Heart left ventricle (tissue), 16 donors: Measurements from ENCODE around the gene HK2. TPM values are rescaled to one million over a fixed set of nuclear protein-coding genes. Genes with fewer than 3 reads are reported as not detected.

Experiments used
- ATAC-seq, 4 donors: fragments of 200-7000 bp; cut with Tn5 transposase; one replicate each; pipeline ENCODE4 v1.9.1; 2020 to 2022; ENCODE audit warnings: moderate library complexity in 4 of 4, mild to moderate bottlenecking in 3 of 4, moderate number of reproducible peaks in 1 of 4
- DNase-seq, 5 donors: peaks; one replicate each; pipeline ENCODE4 v3.0.0-alpha.2; 2020
- H3K27ac ChIP-seq, 12 donors: fragments of 200-600 bp; sonication (generic) in 4 of 12; one replicate each; pipeline versions ENCODE4 v1.5.0 to v1.8.0; 2016 to 2022; ENCODE audit warnings: mild to moderate bottlenecking in 2 of 12
- H3K27me3 ChIP-seq, 9 donors: fragments of 200-600 bp; sonication (generic) in 2 of 9; one replicate each; pipeline versions ENCODE4 v1.5.1 to v1.8.0; 2016 to 2022; ENCODE audit warnings: mild to moderate bottlenecking in 3 of 9
- H3K36me3 ChIP-seq, 9 donors: fragments of 200-600 bp; sonication (generic) in 2 of 9; one replicate each; pipeline versions ENCODE4 v1.5.0 to v1.8.0; 2018 to 2022; ENCODE audit warnings: mild to moderate bottlenecking in 2 of 9
- H3K4me1 ChIP-seq, 12 donors: fragments of 200-600 bp; sonication (generic) in 4 of 12; one replicate each; pipeline versions ENCODE4 v1.5.0 to v1.8.0; 2016 to 2022; ENCODE audit warnings: mild to moderate bottlenecking in 3 of 12
- H3K4me3 ChIP-seq, 12 donors: fragments of 200-600 bp; sonication (generic) in 4 of 12; one replicate each; pipeline versions ENCODE4 v1.5.0 to v1.8.0; 2017 to 2022; ENCODE audit warnings: mild to moderate bottlenecking in 9 of 12, moderate library complexity in 4 of 12
- H3K9me3 ChIP-seq, 12 donors: fragments of 200-600 bp; sonication (generic) in 4 of 12; one replicate each; pipeline versions ENCODE4 v1.5.0 to v1.8.0; 2016 to 2022; ENCODE audit warnings: mild to moderate bottlenecking in 1 of 12
- POLR2A ChIP-seq, 2 donors: fragments of 450-650 bp; IDR thresholded peaks; one replicate each; pipeline ENCODE4 v1.6.1; 2017; ENCODE audit warnings: antibody characterized with exemption in 2 of 2, mild to moderate bottlenecking in 2 of 2, moderate library complexity in 2 of 2
- WGBS, 4 donors: extraction: QIAGEN DNeasy Blood & Tissue Kit in 2 of 4; methylation state at CpG; one replicate each; pipeline versions ENCODE4 v1.1.5 to v1.1.7; 2013 to 2018; 5-methylcytosine and 5-hydroxymethylcytosine counted together
- intact Hi-C, 10 donors: fragments of 100-400 bp; cut with DNase I; formaldehyde crosslinking; loops; one replicate each; pipeline versions ENCODE4 v1.11.1 to v1.14.2; 2022
- polyA plus RNA-seq, 2 donors: library from polyadenylated mRNA; stranded (reverse); fragments of 200-250 nt; gene quantifications; one replicate each; pipeline ENCODE4 v1.2.3, GENCODE V29; 2013
- total RNA-seq, 9 donors: library from RNA; depleted of rRNA in 2 of 9; stranded (reverse); fragments of >200 nt in 2 of 9; fragmentation: NEBNext Ultra II Directional in 3 of 9; extraction: Animal tissue kit (Norgen Biotek cat#: 25700) in 3 of 9; gene quantifications; one replicate each; pipeline versions ENCODE4 v1.1.0 to v1.2.4, GENCODE V29; 2016 to 2023
- TF ChIP-seq, protein P1 (sequence below), 12 donors: fragments of 200-600 bp; sonication (generic) in 4 of 12; IDR thresholded peaks; one replicate each; pipeline versions ENCODE4 v1.5.0 to v1.8.0; 2018 to 2022; ENCODE audit warnings: antibody characterized with exemption in 12 of 12, mild to moderate bottlenecking in 5 of 12
- donor health status: ischemic (EF 13 %, LVEDD 7.1; RV severe dilation, severe dysfunction).
- donor health status: healthy with polysubstance abuse.
- donor health status: DM: no; HTN: yes; CAD: no.
- donor health status: DM: no; HTN: no; CAD: no.
- donor health status: ischemic (EF 25% LVEDD 6.9; RV normal size, moderate dysfunction).
- donor health status: ischemic (EF 25% LVEDD 5.7; RV mildly dilated, moderate dysfunction).
- donor health status: healthy.
- donor health status: DM: yes; HTN: yes; CAD: no.
- donor health status: ischemic (EF 35%, LVEDD 5.7; RV mildly dilated, moderate dysfunction).
- donor health status: nonischemic (EF 11% LVEDD 7.7; RV severe dilation, severe dysfunction).
- donor health status: DM: yes; HTN: yes; CAD: no.
- donor health status: PGD.
- donor health status: ischemic (EF 29% LVEDD 5.4; RV normal size, mild dysfunction).
- donor health status: nonischemic (EF 23%, LVEDD 6.1; RV moderate dilation, normal function).

Gene HK2
- total and polyA plus RNA-seq, 11 donors, result 1.9 to 31.5 (median 16.3) TPM

DNA sequence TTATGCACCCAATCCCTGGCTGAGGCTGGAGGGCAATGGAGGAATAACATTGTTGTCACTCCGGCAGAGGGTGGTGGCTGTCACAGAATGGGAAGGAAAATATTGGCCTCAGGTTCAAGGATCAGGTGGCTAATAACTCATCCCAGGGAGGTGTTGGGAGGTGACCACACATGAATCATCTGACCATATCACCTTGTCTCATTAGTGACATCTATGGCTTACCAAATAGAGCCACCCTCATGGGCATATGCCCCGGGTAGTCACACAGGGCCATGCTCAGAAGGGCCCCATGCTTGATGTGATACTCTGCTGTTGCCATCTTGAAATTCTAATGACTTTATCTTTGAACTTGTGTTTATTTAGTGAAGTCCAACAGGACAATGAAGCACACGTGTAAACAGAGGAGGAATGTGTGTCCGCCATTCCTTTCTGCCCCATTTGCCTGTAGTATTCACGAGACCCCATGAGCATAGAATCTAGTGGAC lies 27.5 kb upstream of the HK2 start:
- Histone ChIP-seq H3K4me3 (no peak overlapping the region), H3K9me3 (no peaks in the 10 kb centered on the region), H3K27ac (no peak overlapping the region), H3K27me3 (peaks cover 0 to 9% (median 0%) of the 10 kb centered on the region in 9 donors), H3K4me1 (peaks cover 0 to 8% (median 0%) of the 10 kb centered on the region in 12 donors), H3K36me3 (no peaks in the 10 kb centered on the region)
- WGBS, 4 donors, result 89 to 93% (median 91%) methylated on average over 5 of the region's 5 CpGs
- ATAC-seq (no peak), DNase-seq (no peak)
- intact Hi-C loops, result no loop called here
- TF ChIP-seq POLR2A (IDR thresholded peaks at IDR 0.05), result no peak

DNA sequence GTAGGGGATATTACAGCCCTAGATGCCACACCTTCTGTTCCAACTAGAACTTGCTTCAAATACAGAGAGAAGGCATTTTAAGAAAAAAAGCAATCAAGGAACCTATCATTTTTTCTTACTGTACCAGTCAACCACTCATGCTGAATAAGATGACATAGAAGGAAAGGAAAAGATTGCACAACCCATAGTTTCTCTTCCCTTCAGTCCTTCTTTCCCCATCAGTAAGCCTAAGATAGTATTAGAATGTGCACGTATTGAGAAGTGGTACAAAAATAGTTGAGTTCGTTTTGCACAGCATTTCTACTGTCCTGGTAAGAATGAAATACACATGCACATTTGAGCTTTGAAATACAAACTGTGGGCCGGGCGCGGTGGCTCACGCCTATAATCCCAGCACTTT lies 27.0 kb upstream of the HK2 start:
- Histone ChIP-seq H3K27me3 (peaks cover 0 to 9% (median 0%) of the 10 kb centered on the region in 9 donors), H3K9me3 (no peaks in the 10 kb centered on the region), H3K36me3 (no peaks in the 10 kb centered on the region), H3K27ac (no peak overlapping the region), H3K4me3 (no peak overlapping the region), H3K4me1 (peaks cover 0 to 8% (median 0%) of the 10 kb centered on the region in 12 donors)
- ATAC-seq, result peak in 2 of 4 donors; percentile 36 to 49
- WGBS, 4 donors, result 81 to 87% (median 82%) methylated on average over 6 of the region's 6 CpGs
- intact Hi-C loops, result no loop called here
- no peak for DNase-seq
- no peak for TF ChIP-seq POLR2A (IDR thresholded peaks at IDR 0.05)
- TF ChIP-seq, protein P1, sequence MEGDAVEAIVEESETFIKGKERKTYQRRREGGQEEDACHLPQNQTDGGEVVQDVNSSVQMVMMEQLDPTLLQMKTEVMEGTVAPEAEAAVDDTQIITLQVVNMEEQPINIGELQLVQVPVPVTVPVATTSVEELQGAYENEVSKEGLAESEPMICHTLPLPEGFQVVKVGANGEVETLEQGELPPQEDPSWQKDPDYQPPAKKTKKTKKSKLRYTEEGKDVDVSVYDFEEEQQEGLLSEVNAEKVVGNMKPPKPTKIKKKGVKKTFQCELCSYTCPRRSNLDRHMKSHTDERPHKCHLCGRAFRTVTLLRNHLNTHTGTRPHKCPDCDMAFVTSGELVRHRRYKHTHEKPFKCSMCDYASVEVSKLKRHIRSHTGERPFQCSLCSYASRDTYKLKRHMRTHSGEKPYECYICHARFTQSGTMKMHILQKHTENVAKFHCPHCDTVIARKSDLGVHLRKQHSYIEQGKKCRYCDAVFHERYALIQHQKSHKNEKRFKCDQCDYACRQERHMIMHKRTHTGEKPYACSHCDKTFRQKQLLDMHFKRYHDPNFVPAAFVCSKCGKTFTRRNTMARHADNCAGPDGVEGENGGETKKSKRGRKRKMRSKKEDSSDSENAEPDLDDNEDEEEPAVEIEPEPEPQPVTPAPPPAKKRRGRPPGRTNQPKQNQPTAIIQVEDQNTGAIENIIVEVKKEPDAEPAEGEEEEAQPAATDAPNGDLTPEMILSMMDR (IDR thresholded peaks at IDR 0.05), result no peak

DNA sequence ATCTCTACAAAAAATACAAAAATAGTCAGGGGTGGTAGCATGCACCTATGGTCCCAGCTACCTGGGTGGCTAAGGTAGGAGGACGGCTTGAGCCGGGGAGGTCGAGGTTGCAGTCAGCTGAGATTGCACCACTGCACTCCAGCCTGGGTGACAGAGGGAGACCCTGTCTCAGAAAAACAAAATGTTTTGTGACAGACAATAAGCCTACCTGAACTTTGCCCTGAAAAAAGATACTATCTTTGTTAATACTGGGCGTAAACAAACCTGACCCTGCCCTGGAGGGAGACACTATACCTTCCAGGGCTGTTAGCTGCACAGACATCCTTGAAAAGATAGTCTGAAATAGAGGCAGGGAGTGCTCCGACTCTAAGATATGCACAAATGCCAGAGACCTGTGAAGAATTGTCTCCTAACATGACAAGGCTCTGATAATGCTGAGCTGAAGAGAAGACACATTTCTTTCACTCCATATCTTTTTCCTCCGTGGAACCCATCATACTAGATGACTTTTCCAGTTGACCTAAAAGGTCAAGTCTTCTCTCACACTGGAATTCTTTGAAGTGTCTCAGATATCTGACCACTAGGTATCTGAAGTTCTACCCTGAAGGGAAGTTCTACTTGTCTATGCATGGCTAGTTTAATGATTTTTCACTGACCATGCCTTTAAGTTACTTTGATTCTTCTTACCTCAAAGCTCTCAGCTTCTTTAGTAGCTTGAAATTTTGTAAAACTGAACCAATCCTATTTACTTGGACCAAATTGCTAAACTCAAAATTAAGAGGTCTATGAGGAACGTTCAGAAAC lies 20.9 kb upstream of the HK2 start:
- Histone ChIP-seq H3K4me3 (no peak overlapping the region), H3K4me1 (peaks cover 0 to 16% (median 0%) of the 10 kb centered on the region in 12 donors), H3K27me3 (peaks cover 0 to 9% (median 0%) of the 10 kb centered on the region in 9 donors), H3K36me3 (no peaks in the 10 kb centered on the region), H3K27ac (no peak overlapping the region), H3K9me3 (no peaks in the 10 kb centered on the region)
- no peak for ATAC-seq
- no peak for DNase-seq
- no peak for TF ChIP-seq POLR2A (IDR thresholded peaks at IDR 0.05)
- TF ChIP-seq, protein P1 (IDR thresholded peaks at IDR 0.05), result no peak
- WGBS, 4 donors, result 61 to 70% (median 65%) methylated on average over 7 of the region's 7 CpGs
- intact Hi-C loops, result no loop called here

DNA sequence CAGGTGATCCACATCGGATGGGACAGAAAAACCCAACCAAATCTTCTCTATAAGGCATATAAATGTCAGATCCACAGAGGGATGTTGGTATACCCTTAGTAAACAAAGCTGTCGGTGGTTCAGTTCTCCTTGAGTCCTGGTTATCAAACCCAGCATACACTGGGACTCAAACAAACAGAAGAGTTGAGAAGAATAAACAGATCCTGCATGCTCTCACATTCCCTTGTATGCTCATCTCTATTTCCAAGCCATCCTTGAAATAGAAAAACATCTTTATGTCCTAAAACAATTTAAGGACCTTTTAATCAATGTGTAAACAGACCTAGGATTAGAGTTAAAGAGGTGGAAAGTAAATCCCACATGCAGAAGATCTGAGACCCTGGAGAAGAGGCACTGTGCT lies 19.8 kb upstream of the HK2 start:
- Histone ChIP-seq H3K36me3 (no peaks in the 10 kb centered on the region), H3K4me3 (no peak overlapping the region), H3K27ac (no peak overlapping the region), H3K9me3 (no peaks in the 10 kb centered on the region), H3K4me1 (peaks cover 0 to 16% (median 0%) of the 10 kb centered on the region in 12 donors), H3K27me3 (peaks cover 0 to 5% (median 0%) of the 10 kb centered on the region in 9 donors)
- ATAC-seq (no peak), DNase-seq (no peak)
- 74 to 90% (median 83%) methylated on average over 2 of the region's 2 CpGs for WGBS, 4 donors
- intact Hi-C loops, result no loop called here
- TF ChIP-seq, protein P1 (IDR thresholded peaks at IDR 0.05), result no peak
- TF ChIP-seq POLR2A (IDR thresholded peaks at IDR 0.05), result no peak
